NCI-H2081 treated with DMSO at 0.1 percent for 48 hours (cell line): ENCODE data around the gene SLC38A1.

Source experiments
- DNase-seq: peaks from one replicate; lab custom pipeline; 2025; lab: John Stamatoyannopoulos, UW

Gene SLC38A1

GRCh38 chr12:46230983-46231382 lies 37.9 kb downstream of the SLC38A1 start:
- DNase-seq = no peak

GRCh38 chr12:46230306-46230705 lies 38.5 kb downstream of the SLC38A1 start:
- DNase-seq = no peak

- no peak for DNase-seq
Observed at GRCh38 chr12:46227616-46228015, 41.2 kb downstream of the SLC38A1 start.

- no peak for DNase-seq
Observed at GRCh38 chr12:46224386-46224785, 44.5 kb downstream of the SLC38A1 start.

- no peak for DNase-seq
Observed at GRCh38 chr12:46223047-46223446, 45.8 kb downstream of the SLC38A1 start.

GRCh38 chr12:46222636-46223035 lies 46.2 kb downstream of the SLC38A1 start:
- no peak for DNase-seq

GRCh38 chr12:46221255-46222128 lies 47.4 kb downstream of the SLC38A1 start:
- DNase-seq = no peak

GRCh38 chr12:46219877-46220655 lies 48.8 kb downstream of the SLC38A1 start:
- DNase-seq = no peak

- no peak for DNase-seq
Observed at GRCh38 chr12:46219132-46219876, 49.5 kb downstream of the SLC38A1 start.

GRCh38 chr12:46218322-46219095 lies 50.3 kb downstream of the SLC38A1 start:
- DNase-seq = no peak

GRCh38 chr12:46217541-46218321 lies 51.1 kb downstream of the SLC38A1 start:
- no peak for DNase-seq

GRCh38 chr12:46214668-46215436 lies 54.0 kb downstream of the SLC38A1 start:
- no peak for DNase-seq

- DNase-seq = peak; percentile 24
Observed at GRCh38 chr12:46212108-46212982, 56.5 kb downstream of the SLC38A1 start.

GRCh38 chr12:46210873-46211439 lies 57.9 kb downstream of the SLC38A1 start:
- no peak for DNase-seq

- peak; percentile 80 for DNase-seq
Observed at GRCh38 chr12:46209914-46210872, 58.6 kb downstream of the SLC38A1 start.

GRCh38 chr12:46209170-46209569 lies 59.7 kb downstream of the SLC38A1 start:
- DNase-seq = no peak

- no peak for DNase-seq
Observed at GRCh38 chr12:46208370-46208769, 60.5 kb downstream of the SLC38A1 start.
